Stimulated activated CD8-positive, alpha-beta memory T cell treated with anti-CD3 and anti-CD28 coated beads, Interleukin-15, amount 100 ng/mL, for 24 hours (primary cell): ENCODE results near the gene GPLD1.

Source experiments
- DNase-seq: peaks from one replicate; pipeline ENCODE4 v3.0.0-alpha.2; 2020; ENCODE audit warnings: low read depth

The GPLD1 gene

DNA sequence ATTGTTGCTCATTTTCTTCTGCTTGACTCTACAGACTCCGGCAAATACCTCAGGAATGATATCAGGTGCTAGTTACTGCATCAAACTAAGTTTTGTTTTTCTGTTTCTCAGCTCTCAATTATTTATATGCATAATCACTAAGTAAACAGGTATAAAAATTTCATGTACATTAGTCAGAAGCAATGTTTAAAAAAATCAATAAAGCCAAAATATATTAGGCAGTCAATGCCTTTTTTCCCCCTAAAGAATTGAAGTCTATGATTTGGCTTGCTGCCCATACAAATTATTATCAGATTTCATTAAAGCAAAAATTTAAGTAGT is 107.2 kb downstream of the GPLD1 start:
- no peak for DNase-seq

- DNase-seq = no peak
These were observed 107.7 kb downstream of the GPLD1 start for GRCh38 chr6:24381476-24382219.

DNA sequence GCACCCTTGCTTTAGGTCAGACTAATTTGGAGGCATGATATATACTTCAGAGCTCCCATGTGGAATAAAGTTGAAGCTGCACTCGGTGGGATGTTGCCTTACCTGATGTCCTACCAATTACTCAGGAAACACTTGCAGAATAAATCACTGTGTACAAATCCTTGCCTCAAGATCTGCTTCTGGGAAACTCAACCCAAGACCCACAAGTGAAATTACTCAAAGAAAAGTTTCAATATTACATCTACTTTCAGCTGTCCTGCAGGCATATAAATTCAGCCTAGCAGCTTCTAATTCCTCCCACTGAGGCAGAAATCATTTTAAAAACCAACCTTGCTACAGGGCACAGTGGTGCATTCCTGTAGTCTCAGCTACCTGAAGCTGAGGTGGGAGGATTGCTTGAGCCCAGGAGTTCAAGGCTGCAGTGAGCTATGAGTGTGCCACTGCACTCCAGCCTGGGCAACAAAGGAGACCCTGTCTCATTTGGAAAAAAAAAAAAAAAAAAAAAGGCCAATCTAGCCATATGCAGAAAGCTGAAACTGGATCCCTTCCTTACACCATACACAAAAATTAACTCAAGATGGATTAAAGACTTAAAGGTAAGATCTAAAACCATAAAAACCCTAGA is 110.8 kb downstream of the GPLD1 start:
- DNase-seq = no peak
